Fibroblast of peridontal ligament (primary cell): ENCODE data around the gene EBP.
A peak's percentile ranks its signal among the peaks of the same experiment; 100 is the strongest.
"Not testable (repeated sequence)": the region's sequence is repeated elsewhere in the genome, so short reads cannot be mapped to it uniquely, and the experiment has no call there.

Source experiments
- DNase-seq: peaks from one replicate; pipeline ENCODE4 v3.0.0-alpha.2; 2010; ENCODE audit errors: extremely low read depth

The EBP gene

DNA sequence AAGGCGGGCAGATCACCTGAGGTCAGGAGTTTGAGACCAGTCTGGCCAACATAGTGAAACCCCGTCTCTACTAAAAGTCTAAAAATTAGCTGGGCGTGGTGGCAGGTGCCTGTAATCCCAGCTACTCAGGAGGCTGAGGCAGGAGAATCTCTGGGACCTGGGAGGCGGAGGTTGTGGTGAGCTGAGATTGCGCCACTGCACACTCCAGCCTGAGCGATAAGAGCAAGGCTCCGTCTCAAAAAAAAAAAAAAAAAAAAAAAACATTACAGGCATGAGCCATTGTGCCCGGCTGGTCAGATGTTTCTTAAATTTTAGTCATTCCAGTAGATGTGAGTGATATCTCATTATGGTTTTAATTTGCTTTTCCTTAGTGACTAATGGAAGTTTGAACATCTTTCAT lies 4.2 kb downstream of the EBP start:
- DNase-seq: not testable (repeated sequence)

- DNase-seq: no peak
Measured at GRCh38 chrX:48530736-48531135, 9.1 kb downstream of the EBP start.

GRCh38 chrX:48531358-48531959 lies 9.9 kb downstream of the EBP start:
- DNase-seq: peak; percentile 83

- DNase-seq: no peak
Measured at GRCh38 chrX:48532161-48532560, 10.6 kb downstream of the EBP start.

DNA sequence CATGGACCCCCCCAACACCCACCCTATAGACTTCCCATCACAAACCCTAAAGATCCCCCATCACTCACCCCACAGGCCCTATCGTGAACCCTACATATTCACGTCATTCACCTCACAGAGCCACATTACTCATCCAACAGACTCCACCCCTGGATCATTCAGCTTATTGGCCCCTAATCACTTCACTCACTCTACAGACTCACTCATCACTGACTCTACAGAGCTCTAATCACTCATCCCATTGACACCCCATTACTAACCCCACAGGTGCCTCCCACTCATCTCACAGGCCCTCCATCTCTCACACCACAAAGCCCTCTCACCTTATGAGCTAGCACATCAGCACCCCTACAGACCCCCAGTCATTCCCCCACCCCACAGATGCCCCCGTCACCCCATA lies 11.6 kb downstream of the EBP start:
- DNase-seq: no peak

DNA sequence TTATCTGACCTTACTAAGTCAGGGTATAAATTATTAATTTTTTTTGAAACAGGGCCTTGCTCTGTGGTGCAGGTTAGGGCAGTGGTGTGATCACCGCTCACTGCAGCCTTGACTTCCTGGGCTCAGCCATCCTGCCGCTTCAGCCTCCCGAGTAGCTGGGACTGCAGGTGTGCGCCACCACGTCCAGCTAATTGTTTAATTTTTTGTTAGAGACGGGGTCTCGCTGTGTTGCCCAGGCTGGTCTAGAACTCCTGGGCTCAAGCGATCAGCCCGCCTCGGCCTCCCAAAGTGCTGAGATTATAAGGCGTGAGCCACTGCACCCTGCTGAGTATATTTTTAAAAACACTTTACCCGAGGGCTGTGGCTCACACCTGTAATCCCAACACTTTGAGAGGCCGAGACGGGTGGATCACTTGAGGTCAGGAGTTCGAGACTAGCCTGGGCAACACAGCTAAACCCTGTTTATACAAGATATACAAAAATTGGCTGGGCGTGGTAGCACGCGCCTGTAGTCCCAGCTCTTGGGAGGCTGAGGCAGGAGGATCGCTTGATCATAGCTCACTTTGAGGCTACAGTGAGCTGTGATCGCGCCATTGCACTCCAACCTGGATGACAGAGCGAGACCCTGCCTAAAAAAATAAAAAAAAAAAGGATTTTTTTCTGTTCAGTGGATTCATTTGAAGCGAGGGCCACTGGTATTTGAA lies 17.2 kb downstream of the EBP start:
- no peak for DNase-seq

DNA sequence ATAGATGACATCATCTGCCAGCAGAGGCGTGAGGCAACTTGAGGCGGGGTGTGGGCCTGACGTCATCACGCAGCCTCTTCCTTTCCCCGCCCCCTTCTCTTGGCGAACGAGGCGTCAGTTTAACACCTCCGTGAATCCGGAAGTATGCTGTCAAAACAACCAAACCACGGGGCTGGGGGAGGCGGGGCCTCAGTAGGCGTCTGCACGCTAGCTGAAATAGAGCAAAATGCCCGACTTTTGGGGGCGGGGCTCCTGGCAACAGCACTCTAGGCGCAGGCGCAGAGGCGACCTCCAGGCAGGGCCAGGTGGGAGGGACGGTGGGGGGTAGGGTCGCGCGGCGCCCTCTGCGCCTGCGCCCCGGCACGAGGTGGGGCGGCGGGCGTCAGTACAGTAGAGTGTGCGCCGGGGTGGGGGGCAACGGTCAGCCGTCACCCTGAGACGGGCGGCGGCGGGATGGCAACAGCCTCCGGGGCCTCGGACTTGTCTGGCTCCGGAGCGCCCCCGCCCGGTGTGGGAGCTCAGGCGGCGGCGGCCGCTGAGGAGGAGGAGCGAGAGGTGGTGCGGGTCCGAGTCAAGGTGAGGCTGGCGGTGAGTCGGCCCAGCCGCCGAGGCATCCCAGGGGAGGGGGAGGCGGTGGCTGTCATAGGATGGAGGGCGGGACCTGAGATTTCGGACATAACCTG lies 17.9 kb downstream of the EBP start, which contains the start of gene TBC1D25:
TSS of gene TBC1D25 (plus strand) at position 370 of the 683 bp plus-strand sequence. CDS start at position 454, 84 bp downstream.
- peak; percentile 96 for DNase-seq

GRCh38 chrX:48540028-48540375 lies 18.4 kb downstream of the EBP start:
- peak; percentile 19 for DNase-seq

GRCh38 chrX:48540480-48540879 lies 18.9 kb downstream of the EBP start:
- DNase-seq: no peak

- DNase-seq: no peak
Measured at GRCh38 chrX:48541140-48541814, 19.7 kb downstream of the EBP start.

GRCh38 chrX:48548871-48549270 lies 27.3 kb downstream of the EBP start:
- no peak for DNase-seq

DNA sequence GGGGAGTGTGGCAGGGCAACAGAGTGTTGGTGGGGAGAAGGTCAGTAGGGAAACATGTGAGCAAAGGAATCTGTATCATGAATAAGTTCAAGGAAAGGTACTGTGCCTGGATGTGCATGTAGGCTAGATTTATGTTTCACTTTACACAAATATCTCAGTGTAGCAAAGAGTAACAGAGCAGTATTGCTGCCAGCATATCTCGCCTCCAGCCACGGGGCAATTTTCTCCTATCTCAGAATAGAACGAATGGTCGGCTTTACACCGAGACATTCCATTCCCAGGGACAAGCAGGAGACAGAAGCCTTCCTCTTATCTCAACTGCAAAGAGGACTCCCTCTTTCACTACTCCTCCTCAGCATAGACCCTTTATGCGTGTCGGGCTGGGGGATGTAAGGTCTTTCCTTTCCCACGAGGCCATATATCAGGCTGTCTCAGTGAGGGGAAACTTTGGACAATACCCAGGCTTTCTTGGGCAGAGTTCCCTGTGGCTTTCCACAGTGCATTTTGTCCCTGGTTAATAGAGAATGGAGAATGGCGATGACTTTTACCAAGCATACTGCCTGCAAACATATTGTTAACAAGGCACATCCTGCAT lies 34.2 kb downstream of the EBP start:
- not testable (repeated sequence) for DNase-seq

- peak; percentile 71 for DNase-seq
Measured at GRCh38 chrX:48558271-48558670, 36.7 kb downstream of the EBP start.

DNA sequence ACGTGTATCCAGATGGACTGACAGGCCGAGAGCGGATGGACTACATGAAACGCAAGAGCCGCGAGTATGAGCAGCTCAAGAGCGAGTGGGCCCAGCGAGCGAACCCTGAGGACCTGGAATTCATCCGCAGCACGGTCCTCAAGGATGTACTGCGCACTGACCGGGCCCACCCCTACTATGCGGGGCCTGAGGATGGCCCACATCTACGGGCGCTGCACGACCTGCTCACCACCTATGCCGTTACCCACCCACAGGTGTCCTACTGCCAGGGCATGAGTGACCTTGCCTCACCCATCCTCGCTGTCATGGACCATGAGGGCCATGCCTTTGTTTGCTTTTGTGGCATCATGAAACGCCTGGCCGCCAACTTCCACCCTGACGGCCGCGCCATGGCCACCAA lies 38.0 kb downstream of the EBP start:
- DNase-seq: no peak

- DNase-seq: no peak
Measured at GRCh38 chrX:48560056-48560455, 38.4 kb downstream of the EBP start.

- no peak for DNase-seq
Measured at GRCh38 chrX:48560681-48561080, 39.1 kb downstream of the EBP start.

DNA sequence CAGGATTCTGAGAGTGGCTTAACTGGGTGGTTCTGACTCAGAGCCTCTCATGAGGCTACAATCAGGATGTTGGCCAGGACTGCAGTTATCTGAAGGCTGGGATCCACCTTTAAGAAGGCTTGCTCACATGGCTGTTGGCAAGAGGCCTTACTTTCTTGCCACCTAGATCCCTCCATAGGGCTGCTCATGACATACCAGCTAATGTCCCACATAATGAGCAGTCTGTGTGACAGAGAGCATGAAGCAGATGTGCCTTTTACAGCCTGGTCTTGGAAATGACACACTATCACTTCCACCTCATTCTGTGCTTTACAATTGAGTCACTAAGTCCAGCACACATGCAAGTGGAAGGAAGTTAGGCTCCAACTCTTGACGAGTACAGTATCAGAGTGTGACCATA lies 48.4 kb downstream of the EBP start:
- DNase-seq: peak; percentile 40

DNA sequence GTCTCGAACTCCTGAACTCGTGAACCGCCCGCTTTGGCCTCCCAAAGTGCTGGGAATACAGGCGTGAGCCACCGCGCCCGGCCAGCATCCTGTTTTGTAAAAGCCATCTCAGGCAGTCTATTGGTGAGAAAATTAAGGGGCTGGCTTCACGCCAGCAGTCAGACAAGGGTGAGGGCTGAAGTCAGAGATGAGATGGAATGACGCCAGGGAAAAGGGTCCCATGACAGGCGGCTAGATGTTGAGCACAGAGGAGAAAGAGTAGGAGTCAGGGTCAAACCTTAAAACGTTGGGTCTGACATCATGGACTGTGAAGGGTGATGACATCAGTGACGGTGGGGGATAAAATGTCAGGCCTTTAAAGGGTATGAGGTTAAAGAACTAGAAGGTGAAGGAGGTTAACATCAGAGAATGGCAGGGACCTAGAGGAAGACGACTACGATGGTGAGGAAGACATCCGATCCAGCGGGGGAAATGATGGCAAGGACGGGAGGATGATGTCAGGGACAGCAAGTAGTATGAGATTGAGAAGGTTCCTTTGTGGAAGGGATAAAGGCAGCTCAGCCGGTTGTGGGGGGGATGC lies 52.2 kb downstream of the EBP start:
- no peak for DNase-seq

- peak; percentile 91 for DNase-seq
Measured at GRCh38 chrX:48574270-48575266, 53.0 kb downstream of the EBP start, which contains the start of gene RBM3. TSS of gene RBM3 (plus strand) at chrX:48574484. CDS start at chrX:48575181, 697 bp downstream.

- no peak for DNase-seq
Measured at GRCh38 chrX:48575642-48576041, 54.0 kb downstream of the EBP start.
